Measurements from ENCODE around the gene MAPK8IP3.
A peak's percentile ranks its signal among the peaks of the same experiment; 100 is the strongest.

MAPK8IP3 gene

DNA sequence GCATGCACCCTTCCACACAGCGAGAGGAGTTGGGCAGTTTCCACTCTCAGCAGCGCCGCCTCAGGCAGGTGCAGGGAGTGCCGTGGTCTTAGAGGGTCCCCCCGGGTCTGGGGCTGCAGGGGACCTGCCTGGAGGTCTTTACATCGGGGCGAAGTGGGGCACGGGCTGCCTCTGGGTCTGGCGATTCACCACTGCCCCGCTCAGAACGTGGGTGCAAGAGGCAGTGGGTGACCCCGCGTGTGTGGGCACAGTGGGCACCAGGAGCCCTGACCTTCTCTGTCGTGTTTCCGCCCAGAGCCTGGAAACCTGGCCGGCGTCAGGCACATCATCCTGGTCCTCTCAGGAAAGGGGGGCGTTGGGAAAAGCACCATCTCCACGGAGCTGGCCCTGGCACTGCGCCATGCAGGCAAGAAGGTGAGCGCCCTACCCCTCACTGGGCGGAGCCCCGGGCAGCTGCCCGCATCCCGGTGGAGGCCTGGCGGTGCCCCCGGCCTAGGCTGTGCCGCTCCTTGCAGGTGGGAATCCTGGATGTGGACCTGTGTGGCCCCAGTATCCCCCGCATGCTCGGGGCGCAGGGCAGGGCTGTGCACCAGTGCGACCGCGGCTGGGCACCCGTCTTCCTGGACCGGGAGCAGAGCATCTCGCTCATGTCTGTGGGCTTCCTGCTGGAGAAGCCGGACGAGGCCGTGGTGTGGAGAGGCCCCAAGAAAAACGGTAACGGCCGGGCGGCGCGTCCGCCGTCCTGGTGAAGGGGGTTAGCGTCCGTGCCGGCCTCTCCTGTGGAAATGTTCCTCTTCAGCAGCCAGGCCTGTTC, 80.5 kb downstream of the MAPK8IP3 start:
- no peak overlapping the region for H3K23ac ChIP-seq (ENCODE audit: low read depth, low read length, poor library complexity)
- H2BK120ac ChIP-seq (ENCODE audit: low read depth, low read length), result no peak overlapping the region
- H3K18ac ChIP-seq (ENCODE audit: low read length), result no peak overlapping the region
- H4K91ac ChIP-seq (ENCODE audit: low read depth, low read length, poor library complexity), result no peak overlapping the region
- peak overlapping the region; percentile 21 for H3K9ac ChIP-seq (ENCODE audit: low read depth, low read length, poor library complexity)
- no peak overlapping the region for H3K27ac ChIP-seq (replicated peaks; ENCODE audit: low read length)
- H2AK5ac ChIP-seq (ENCODE audit: low read depth, low read length), result no peak overlapping the region
- H3K9me3 ChIP-seq (replicated peaks in 1 of 2; ENCODE audit: control insufficient read depth in 2 of 2, insufficient read depth in 1 of 2, low read depth in 1 of 2, low read length in 2 of 2), result no peaks in the 10 kb centered on the region
- H3K4me3 ChIP-seq (ENCODE audit: low read length in 2 of 2), result peak overlapping the region in 1 of 2 donors; percentile 47
- H3K36me3 ChIP-seq (replicated peaks in 1 of 2; ENCODE audit: control insufficient read depth in 2 of 2, insufficient read depth in 2 of 2, low read length in 2 of 2), result peaks cover 31 to 65% of the 10 kb centered on the region in 2 donors
- no peak overlapping the region for H3K14ac ChIP-seq (ENCODE audit: low read length)
- H3K4me1 ChIP-seq (ENCODE audit: control insufficient read depth in 2 of 2, insufficient read depth in 1 of 2, low read depth in 1 of 2, low read length in 2 of 2), result peaks cover 4 to 5% of the 10 kb centered on the region in 2 donors
- WGBS, 2 donors (ENCODE audit: extremely low coverage in 2 of 2, insufficient read length in 2 of 2, insufficient replicate concordance in 1 of 2), result no CpG with 5 or more reads among the region's 51 CpGs
- H2BK12ac ChIP-seq (ENCODE audit: low read length), result no peak overlapping the region
- no peak overlapping the region for H2BK5ac ChIP-seq (ENCODE audit: low read length)
- DNase-seq (ENCODE audit: low spot score), result no peak
- H3K27me3 ChIP-seq (ENCODE audit: control insufficient read depth in 3 of 3, insufficient read depth in 3 of 3, low read depth in 1 of 3, low read length in 3 of 3), result no peaks in the 10 kb centered on the region
- no peak overlapping the region for H2AFZ ChIP-seq (ENCODE audit: low read length)
- H4K8ac ChIP-seq (ENCODE audit: low read depth, low read length), result no peak overlapping the region
- H2BK15ac ChIP-seq (ENCODE audit: low read length), result no peak overlapping the region
- no peak overlapping the region for H3K4me2 ChIP-seq (ENCODE audit: insufficient read depth, low read length, poor library complexity, severe bottlenecking)
- H3K79me1 ChIP-seq (ENCODE audit: low read depth, low read length), result peaks cover 43% of the 10 kb centered on the region
- no peak overlapping the region for H3K4ac ChIP-seq (ENCODE audit: low read length)

DNA sequence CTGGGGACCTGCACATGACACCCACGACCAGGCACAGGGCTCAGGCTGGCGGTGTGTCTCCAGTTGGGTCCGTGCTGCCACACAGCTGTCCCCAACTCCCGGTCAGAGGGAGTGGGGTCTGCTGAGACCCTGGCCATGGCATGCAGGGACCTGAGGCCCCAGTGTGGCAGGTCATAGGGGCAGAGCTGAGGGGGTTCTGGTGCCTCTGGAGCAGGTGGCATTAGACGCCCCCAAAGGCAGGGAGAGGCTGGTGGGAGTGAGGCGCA, 81.0 kb downstream of the MAPK8IP3 start:
- H3K4me1 ChIP-seq (ENCODE audit: control insufficient read depth in 2 of 2, insufficient read depth in 1 of 2, low read depth in 1 of 2, low read length in 2 of 2), result peaks cover under 1 to 3% of the 10 kb centered on the region in 2 donors
- H2AK5ac ChIP-seq (ENCODE audit: low read depth, low read length), result no peak overlapping the region
- no peak overlapping the region for H4K8ac ChIP-seq (ENCODE audit: low read depth, low read length)
- H3K18ac ChIP-seq (ENCODE audit: low read length), result no peak overlapping the region
- WGBS, 2 donors (ENCODE audit: extremely low coverage in 2 of 2, insufficient read length in 2 of 2, insufficient replicate concordance in 1 of 2), result no CpG with 5 or more reads among the region's 6 CpGs
- H3K4ac ChIP-seq (ENCODE audit: low read length), result no peak overlapping the region
- H2BK120ac ChIP-seq (ENCODE audit: low read depth, low read length), result no peak overlapping the region
- no peak overlapping the region for H2BK5ac ChIP-seq (ENCODE audit: low read length)
- no peak overlapping the region for H3K4me3 ChIP-seq (ENCODE audit: low read length in 2 of 2)
- H3K36me3 ChIP-seq (replicated peaks in 1 of 2; ENCODE audit: control insufficient read depth in 2 of 2, insufficient read depth in 2 of 2, low read length in 2 of 2), result peaks cover 31 to 69% of the 10 kb centered on the region in 2 donors
- no peak for DNase-seq (ENCODE audit: low spot score)
- H3K9me3 ChIP-seq (replicated peaks in 1 of 2; ENCODE audit: control insufficient read depth in 2 of 2, insufficient read depth in 1 of 2, low read depth in 1 of 2, low read length in 2 of 2), result no peaks in the 10 kb centered on the region
- H2BK12ac ChIP-seq (ENCODE audit: low read length), result no peak overlapping the region
- H3K9ac ChIP-seq (ENCODE audit: low read depth, low read length, poor library complexity), result no peak overlapping the region
- H2AFZ ChIP-seq (ENCODE audit: low read length), result no peak overlapping the region
- no peak overlapping the region for H4K91ac ChIP-seq (ENCODE audit: low read depth, low read length, poor library complexity)
- no peak overlapping the region for H3K14ac ChIP-seq (ENCODE audit: low read length)
- H3K79me1 ChIP-seq (ENCODE audit: low read depth, low read length), result peaks cover 43% of the 10 kb centered on the region
- no peak overlapping the region for H3K4me2 ChIP-seq (ENCODE audit: insufficient read depth, low read length, poor library complexity, severe bottlenecking)
- H3K27ac ChIP-seq (replicated peaks; ENCODE audit: low read length), result no peak overlapping the region
- no peaks in the 10 kb centered on the region for H3K27me3 ChIP-seq (ENCODE audit: control insufficient read depth in 3 of 3, insufficient read depth in 3 of 3, low read depth in 1 of 3, low read length in 3 of 3)
- H3K23ac ChIP-seq (ENCODE audit: low read depth, low read length, poor library complexity), result no peak overlapping the region
- H2BK15ac ChIP-seq (ENCODE audit: low read length), result no peak overlapping the region

DNA sequence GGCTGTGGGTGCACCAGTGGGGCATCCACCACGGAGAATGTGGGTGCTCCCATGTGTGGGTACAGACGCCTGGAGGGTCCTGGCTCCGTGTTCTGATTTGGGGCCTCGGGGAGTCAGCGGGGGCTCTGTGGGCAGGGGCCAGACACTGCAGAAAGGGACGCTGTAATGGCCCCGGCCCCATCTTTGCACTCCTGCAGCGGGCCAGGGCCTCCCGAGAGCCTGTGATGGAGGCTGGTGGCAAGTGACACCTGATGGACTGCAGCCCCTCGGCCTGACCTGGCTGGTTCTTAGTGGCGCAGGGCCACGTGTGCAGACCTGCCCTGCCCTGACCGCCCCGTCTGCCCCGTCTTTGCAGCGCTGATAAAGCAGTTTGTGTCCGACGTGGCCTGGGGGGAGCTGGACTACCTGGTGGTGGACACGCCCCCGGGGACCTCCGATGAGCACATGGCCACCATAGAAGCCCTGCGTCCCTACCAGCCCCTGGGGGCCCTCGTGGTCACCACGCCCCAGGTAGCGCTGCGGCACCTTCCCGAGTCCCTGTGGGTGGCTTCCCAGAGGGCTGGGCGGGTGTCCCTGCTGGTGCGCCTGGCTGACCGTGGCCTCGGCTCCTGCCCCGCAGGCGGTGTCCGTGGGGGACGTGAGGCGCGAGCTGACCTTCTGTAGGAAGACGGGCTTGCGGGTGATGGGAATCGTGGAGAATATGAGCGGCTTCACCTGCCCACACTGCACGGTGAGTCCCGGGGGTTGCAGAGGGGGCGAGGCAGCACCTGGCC, 81.5 kb downstream of the MAPK8IP3 start:
- no CpG with 5 or more reads among the region's 44 CpGs for WGBS, 2 donors (ENCODE audit: extremely low coverage in 2 of 2, insufficient read length in 2 of 2, insufficient replicate concordance in 1 of 2)

DNA sequence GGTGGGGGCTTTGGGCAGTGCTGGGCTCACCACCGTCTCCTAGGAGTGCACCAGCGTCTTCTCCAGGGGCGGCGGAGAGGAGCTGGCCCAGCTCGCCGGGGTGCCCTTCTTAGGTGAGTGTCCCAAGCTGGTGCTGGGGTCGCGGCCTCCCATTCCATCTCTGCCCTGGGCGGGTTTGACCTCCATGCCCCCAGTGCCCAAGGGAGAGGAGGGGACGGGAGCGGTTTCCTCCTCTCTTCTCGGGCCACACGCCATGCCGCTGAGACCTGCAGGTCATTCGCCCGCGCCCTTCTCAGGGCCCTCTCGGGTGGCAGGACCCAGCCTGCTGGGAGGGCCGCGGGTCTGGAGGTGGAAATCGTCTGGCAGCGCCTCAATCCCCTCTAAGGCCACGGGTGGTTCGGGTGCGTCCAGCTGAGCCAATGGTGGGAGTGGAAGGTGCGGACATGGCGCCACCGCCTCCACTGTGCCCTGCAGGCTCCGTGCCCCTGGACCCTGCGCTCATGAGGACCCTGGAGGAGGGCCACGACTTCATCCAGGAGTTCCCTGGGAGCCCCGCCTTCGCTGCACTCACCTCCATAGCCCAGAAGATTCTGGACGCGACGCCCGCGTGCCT, 82.2 kb downstream of the MAPK8IP3 start:
- H3K4me2 ChIP-seq (ENCODE audit: insufficient read depth, low read length, poor library complexity, severe bottlenecking), result no peak overlapping the region
- peaks cover 37% of the 10 kb centered on the region for H3K79me1 ChIP-seq (ENCODE audit: low read depth, low read length)
- no peak overlapping the region for H2BK12ac ChIP-seq (ENCODE audit: low read length)
- H2BK5ac ChIP-seq (ENCODE audit: low read length), result no peak overlapping the region
- H3K14ac ChIP-seq (ENCODE audit: low read length), result no peak overlapping the region
- WGBS, 2 donors (ENCODE audit: extremely low coverage in 2 of 2, insufficient read length in 2 of 2, insufficient replicate concordance in 1 of 2), result no CpG with 5 or more reads among the region's 38 CpGs
- no peak overlapping the region for H4K91ac ChIP-seq (ENCODE audit: low read depth, low read length, poor library complexity)
- H3K4me3 ChIP-seq (ENCODE audit: low read length in 2 of 2), result peak overlapping the region in 1 of 2 donors; percentile 11
- no peak overlapping the region for H3K9ac ChIP-seq (ENCODE audit: low read depth, low read length, poor library complexity)
- H3K9me3 ChIP-seq (replicated peaks in 1 of 2; ENCODE audit: control insufficient read depth in 2 of 2, insufficient read depth in 1 of 2, low read depth in 1 of 2, low read length in 2 of 2), result no peaks in the 10 kb centered on the region
- H2AK5ac ChIP-seq (ENCODE audit: low read depth, low read length), result no peak overlapping the region
- no peak overlapping the region for H3K18ac ChIP-seq (ENCODE audit: low read length)
- no peaks in the 10 kb centered on the region for H3K27me3 ChIP-seq (ENCODE audit: control insufficient read depth in 3 of 3, insufficient read depth in 3 of 3, low read depth in 1 of 3, low read length in 3 of 3)
- no peak overlapping the region for H3K27ac ChIP-seq (replicated peaks; ENCODE audit: low read length)
- no peak overlapping the region for H2BK15ac ChIP-seq (ENCODE audit: low read length)
- peaks cover 0 to 3% of the 10 kb centered on the region in 2 donors for H3K4me1 ChIP-seq (ENCODE audit: control insufficient read depth in 2 of 2, insufficient read depth in 1 of 2, low read depth in 1 of 2, low read length in 2 of 2)
- H2BK120ac ChIP-seq (ENCODE audit: low read depth, low read length), result no peak overlapping the region
- no peak for DNase-seq (ENCODE audit: low spot score)
- H4K8ac ChIP-seq (ENCODE audit: low read depth, low read length), result no peak overlapping the region
- H3K36me3 ChIP-seq (replicated peaks in 1 of 2; ENCODE audit: control insufficient read depth in 2 of 2, insufficient read depth in 2 of 2, low read length in 2 of 2), result peaks cover 31 to 69% of the 10 kb centered on the region in 2 donors
- no peak overlapping the region for H2AFZ ChIP-seq (ENCODE audit: low read length)
- no peak overlapping the region for H3K4ac ChIP-seq (ENCODE audit: low read length)
- H3K23ac ChIP-seq (ENCODE audit: low read depth, low read length, poor library complexity), result peak overlapping the region; percentile 73

More for the DNA sequence above, 81.5 kb downstream of the MAPK8IP3 start:
- no peak overlapping the region for H3K27ac ChIP-seq (replicated peaks; ENCODE audit: low read length)
- H2BK120ac ChIP-seq (ENCODE audit: low read depth, low read length), result no peak overlapping the region
- no peak overlapping the region for H3K14ac ChIP-seq (ENCODE audit: low read length)
- H2BK12ac ChIP-seq (ENCODE audit: low read length), result no peak overlapping the region
- peaks cover 31 to 69% of the 10 kb centered on the region in 2 donors for H3K36me3 ChIP-seq (replicated peaks in 1 of 2; ENCODE audit: control insufficient read depth in 2 of 2, insufficient read depth in 2 of 2, low read length in 2 of 2)
- H3K79me1 ChIP-seq (ENCODE audit: low read depth, low read length), result peaks cover 40% of the 10 kb centered on the region
- H2BK15ac ChIP-seq (ENCODE audit: low read length), result no peak overlapping the region
- H3K4ac ChIP-seq (ENCODE audit: low read length), result no peak overlapping the region
- H4K91ac ChIP-seq (ENCODE audit: low read depth, low read length, poor library complexity), result no peak overlapping the region
- no peak overlapping the region for H2BK5ac ChIP-seq (ENCODE audit: low read length)
- H3K4me3 ChIP-seq (ENCODE audit: low read length in 2 of 2), result peak overlapping the region in 1 of 2 donors; percentile 11
- peak overlapping the region; percentile 17 for H4K8ac ChIP-seq (ENCODE audit: low read depth, low read length)
- no peak for DNase-seq (ENCODE audit: low spot score)
- no peak overlapping the region for H2AK5ac ChIP-seq (ENCODE audit: low read depth, low read length)
- no peaks in the 10 kb centered on the region for H3K9me3 ChIP-seq (replicated peaks in 1 of 2; ENCODE audit: control insufficient read depth in 2 of 2, insufficient read depth in 1 of 2, low read depth in 1 of 2, low read length in 2 of 2)
- H3K4me2 ChIP-seq (ENCODE audit: insufficient read depth, low read length, poor library complexity, severe bottlenecking), result no peak overlapping the region
- no peak overlapping the region for H3K9ac ChIP-seq (ENCODE audit: low read depth, low read length, poor library complexity)
- H3K4me1 ChIP-seq (ENCODE audit: control insufficient read depth in 2 of 2, insufficient read depth in 1 of 2, low read depth in 1 of 2, low read length in 2 of 2), result peaks cover 0 to 3% of the 10 kb centered on the region in 2 donors
- H3K18ac ChIP-seq (ENCODE audit: low read length), result no peak overlapping the region
- no peak overlapping the region for H2AFZ ChIP-seq (ENCODE audit: low read length)
- peak overlapping the region; percentile 73 for H3K23ac ChIP-seq (ENCODE audit: low read depth, low read length, poor library complexity)
- no peaks in the 10 kb centered on the region for H3K27me3 ChIP-seq (ENCODE audit: control insufficient read depth in 3 of 3, insufficient read depth in 3 of 3, low read depth in 1 of 3, low read length in 3 of 3)

All from neuronal stem cell (in vitro differentiated cells).